OCI-LY7 (cell line): ENCODE measurements around the gene PLTP.

Experiments
- CTCF ChIP-seq: fragments of 200-600 bp; sonication (generic); conservative IDR thresholded peaks from 2 replicates; pipeline ENCODE4 v1.5.1; 2014; ENCODE audit warnings: mild to moderate bottlenecking, antibody characterized with exemption, low read length, moderate library complexity, mixed read lengths
- EZH2phosphoT487 ChIP-seq: fragments of 200-600 bp; sonication (generic); IDR thresholded peaks from 2 replicates; pipeline ENCODE4 v1.6.1; 2018; ENCODE audit warnings: low read depth, borderline replicate concordance, mild to moderate bottlenecking, mixed run types, antibody characterized with exemption, low read length, moderate library complexity, mixed read lengths

- no peak for TF ChIP-seq CTCF
- TF ChIP-seq EZH2phosphoT487: no peak
Observed at GRCh38 chr20:45907219-45907948, 4.6 kb downstream of the PLTP start.
